WTC11 (cell line): ENCODE results near the gene GPR68. TPM values are rescaled to one million over a fixed set of nuclear protein-coding genes. Genes with fewer than 3 reads are reported as not detected.

Experiments used
- ATAC-seq: fragments of 200-7000 bp; cut with Tn5 transposase; 2 replicates; pipeline ENCODE4 v1.10.0; 2021; ENCODE audit warnings: mild to moderate bottlenecking, moderate library complexity
- CTCF ChIA-PET: fragments of 300-600 bp; sonication (Branson Sonifier 250); formaldehyde crosslinking; loops from one replicate; lab custom pipeline; 2021; ENCODE audit warnings: antibody characterized with exemption; lab: Charles Lee
- POLR2A ChIA-PET: fragments of 350-600 bp; sonication (Branson Sonifier 250); formaldehyde crosslinking; loops from one replicate; lab custom pipeline; 2021; ENCODE audit warnings: antibody characterized with exemption; lab: Charles Lee
- DNase-seq: peaks from one replicate; pipeline ENCODE4 v3.0.0; 2021; ENCODE audit warnings: low spot score
- H3K27ac Mint-ChIP-seq: 2 replicates; pipeline ENCODE4 v1.8.0; 2021; ENCODE audit warnings: mixed read lengths
- H3K27me3 Mint-ChIP-seq: 2 replicates; pipeline ENCODE4 v1.8.0; 2021; ENCODE audit warnings: low read depth, mild to moderate bottlenecking, moderate library complexity, mixed read lengths
- H3K36me3 Mint-ChIP-seq: 2 replicates; pipeline ENCODE4 v1.8.0; 2021; ENCODE audit warnings: mixed read lengths
- H3K4me1 Mint-ChIP-seq: 2 replicates; pipeline ENCODE4 v1.8.0; 2022; ENCODE audit warnings: mixed read lengths
- H3K4me3 Mint-ChIP-seq: 2 replicates; pipeline ENCODE4 v1.8.0; 2021; ENCODE audit warnings: mild to moderate bottlenecking, moderate library complexity, mixed read lengths
- H3K9me3 Mint-ChIP-seq: 2 replicates; pipeline ENCODE4 v1.8.0; 2021; ENCODE audit warnings: mixed read lengths
- ATF3 ChIP-seq: sonication (generic); formaldehyde crosslinking; conservative IDR thresholded peaks from 2 replicates; pipeline ENCODE4 v1.8.1; 2022; ENCODE audit warnings: mild to moderate bottlenecking, missing genetic modification reagents
- CBFB ChIP-seq: sonication (generic); formaldehyde crosslinking; IDR thresholded peaks from 2 replicates; pipeline ENCODE4 v1.8.1; 2022; ENCODE audit warnings: mild to moderate bottlenecking, low read depth, missing genetic modification reagents
- CDX4 ChIP-seq: fragments of 250-450 bp; sonication (Bioruptor Pico); IDR thresholded peaks from 2 replicates; pipeline ENCODE4 v1.9.0; 2021; ENCODE audit warnings: moderate library complexity, mild to moderate bottlenecking, inconsistent platforms, borderline replicate concordance
- CREB1 ChIP-seq: sonication (generic); formaldehyde crosslinking; IDR thresholded peaks from 2 replicates; pipeline ENCODE4 v1.8.0; 2023; ENCODE audit warnings: mild to moderate bottlenecking, missing genetic modification reagents
- EMX1 ChIP-seq: fragments of 250-450 bp; sonication (Bioruptor Pico); IDR thresholded peaks from 2 replicates; pipeline ENCODE4 v1.8.0; 2021; ENCODE audit warnings: mild to moderate bottlenecking
- FOXJ3 ChIP-seq: sonication (generic); formaldehyde crosslinking; IDR thresholded peaks from 2 replicates; pipeline ENCODE4 v1.9.0; 2021; ENCODE audit warnings: missing genetic modification reagents, mild to moderate bottlenecking, borderline replicate concordance
- GABPB1 ChIP-seq: sonication (generic); formaldehyde crosslinking; IDR thresholded peaks from 2 replicates; pipeline ENCODE4 v1.8.1; 2023; ENCODE audit warnings: mild to moderate bottlenecking, missing genetic modification reagents
- IRF1 ChIP-seq: sonication (generic); formaldehyde crosslinking; IDR thresholded peaks from 2 replicates; pipeline ENCODE4 v1.8.0; 2023; ENCODE audit warnings: missing genetic modification reagents
- JUN ChIP-seq: sonication (generic); formaldehyde crosslinking; IDR thresholded peaks from 2 replicates; pipeline ENCODE4 v1.8.0; 2023; ENCODE audit warnings: mild to moderate bottlenecking, missing genetic modification reagents
- MXD4 ChIP-seq: fragments of 250-450 bp; sonication (Bioruptor Pico); IDR thresholded peaks from 2 replicates; pipeline ENCODE4 v1.8.0; 2021; ENCODE audit warnings: mild to moderate bottlenecking, moderate library complexity, borderline replicate concordance
- MYBL2 ChIP-seq: sonication (generic); formaldehyde crosslinking; IDR thresholded peaks from 2 replicates; pipeline ENCODE4 v1.8.1; 2023; ENCODE audit warnings: mild to moderate bottlenecking, moderate library complexity, missing genetic modification reagents
- NR1H2 ChIP-seq: sonication (generic); formaldehyde crosslinking; IDR thresholded peaks from 2 replicates; pipeline ENCODE4 v1.9.0; 2021; ENCODE audit warnings: mild to moderate bottlenecking, moderate library complexity, missing genetic modification reagents
- OVOL2 ChIP-seq: fragments of 250-450 bp; sonication (Bioruptor Pico); IDR thresholded peaks from 2 replicates; pipeline ENCODE4 v1.9.0; 2021; ENCODE audit warnings: mild to moderate bottlenecking, borderline replicate concordance
- SMAD4 ChIP-seq: sonication (generic); formaldehyde crosslinking; IDR thresholded peaks from 2 replicates; pipeline ENCODE4 v1.8.0; 2022; ENCODE audit warnings: mild to moderate bottlenecking, missing genetic modification reagents
- TCF7 ChIP-seq: sonication (generic); formaldehyde crosslinking; IDR thresholded peaks from 2 replicates; pipeline ENCODE4 v1.8.0; 2022; ENCODE audit warnings: mild to moderate bottlenecking, low read depth, missing genetic modification reagents, moderate library complexity
- ZBTB43 ChIP-seq: sonication (generic); formaldehyde crosslinking; IDR thresholded peaks from 2 replicates; pipeline ENCODE4 v1.8.1; 2023; ENCODE audit warnings: mild to moderate bottlenecking, missing genetic modification reagents
- ZNF138 ChIP-seq: sonication (generic); formaldehyde crosslinking; conservative IDR thresholded peaks from 2 replicates; pipeline ENCODE4 v1.8.1; 2022; ENCODE audit warnings: mild to moderate bottlenecking, moderate library complexity, missing genetic modification reagents
- ZNF396 ChIP-seq: fragments of 250-450 bp; sonication (Bioruptor Pico); IDR thresholded peaks from 2 replicates; pipeline ENCODE4 v1.8.0; 2021; ENCODE audit warnings: mild to moderate bottlenecking, moderate library complexity, borderline replicate concordance
- ZNF423 ChIP-seq: fragments of 250-450 bp; sonication (Bioruptor Pico); IDR thresholded peaks from 2 replicates; pipeline ENCODE4 v2.1.2; 2022; ENCODE audit warnings: mild to moderate bottlenecking, moderate library complexity
- total RNA-seq: library from RNA; stranded (reverse); gene quantifications from 3 replicates; pipeline ENCODE4 v1.2.3, GENCODE V29; 2021
- TF ChIP-seq, protein P1 (sequence below): fragments of 250-450 bp; sonication (Bioruptor Pico); IDR thresholded peaks from 2 replicates; pipeline ENCODE4 v1.8.0; 2021; ENCODE audit warnings: mild to moderate bottlenecking
- TF ChIP-seq, protein P2 (sequence below): sonication (generic); formaldehyde crosslinking; IDR thresholded peaks from 2 replicates; pipeline ENCODE4 v1.8.1; 2022; ENCODE audit warnings: low read depth, missing genetic modification reagents, borderline replicate concordance
- TF ChIP-seq, protein P3 (sequence below): sonication (generic); formaldehyde crosslinking; IDR thresholded peaks from 2 replicates; pipeline ENCODE4 v1.8.1; 2023; ENCODE audit warnings: mild to moderate bottlenecking, moderate library complexity, missing genetic modification reagents
- TF ChIP-seq, protein P4 (sequence below): sonication (generic); formaldehyde crosslinking; IDR thresholded peaks from 2 replicates; pipeline ENCODE4 v1.8.1; 2022; ENCODE audit warnings: missing genetic modification reagents, borderline replicate concordance

Gene GPR68
- total RNA-seq, 1 experiment from 2014 or later: 0.28 TPM

GRCh38 chr14:91279354-91279753 lies 34.9 kb upstream of the GPR68 start:
- ATAC-seq (no peak), DNase-seq (no peak)
- no peaks in the 10 kb centered on the region for H3K9me3 Mint-ChIP-seq
- no peak overlapping the region for H3K27ac Mint-ChIP-seq
- no peak for TF ChIP-seq ZBTB43 (CRISPR knock-in tag)
- no peak for TF ChIP-seq ATF3 (CRISPR knock-in tag)
- TF ChIP-seq, protein P1, sequence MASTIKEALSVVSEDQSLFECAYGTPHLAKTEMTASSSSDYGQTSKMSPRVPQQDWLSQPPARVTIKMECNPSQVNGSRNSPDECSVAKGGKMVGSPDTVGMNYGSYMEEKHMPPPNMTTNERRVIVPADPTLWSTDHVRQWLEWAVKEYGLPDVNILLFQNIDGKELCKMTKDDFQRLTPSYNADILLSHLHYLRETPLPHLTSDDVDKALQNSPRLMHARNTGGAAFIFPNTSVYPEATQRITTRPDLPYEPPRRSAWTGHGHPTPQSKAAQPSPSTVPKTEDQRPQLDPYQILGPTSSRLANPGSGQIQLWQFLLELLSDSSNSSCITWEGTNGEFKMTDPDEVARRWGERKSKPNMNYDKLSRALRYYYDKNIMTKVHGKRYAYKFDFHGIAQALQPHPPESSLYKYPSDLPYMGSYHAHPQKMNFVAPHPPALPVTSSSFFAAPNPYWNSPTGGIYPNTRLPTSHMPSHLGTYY (CRISPR knock-in tag): no peak
- TF ChIP-seq FOXJ3 (CRISPR knock-in tag): no peak
- no peak for TF ChIP-seq ZNF396 (CRISPR knock-in tag)
- no peak for TF ChIP-seq NR1H2 (CRISPR knock-in tag)
- TF ChIP-seq, protein P2, sequence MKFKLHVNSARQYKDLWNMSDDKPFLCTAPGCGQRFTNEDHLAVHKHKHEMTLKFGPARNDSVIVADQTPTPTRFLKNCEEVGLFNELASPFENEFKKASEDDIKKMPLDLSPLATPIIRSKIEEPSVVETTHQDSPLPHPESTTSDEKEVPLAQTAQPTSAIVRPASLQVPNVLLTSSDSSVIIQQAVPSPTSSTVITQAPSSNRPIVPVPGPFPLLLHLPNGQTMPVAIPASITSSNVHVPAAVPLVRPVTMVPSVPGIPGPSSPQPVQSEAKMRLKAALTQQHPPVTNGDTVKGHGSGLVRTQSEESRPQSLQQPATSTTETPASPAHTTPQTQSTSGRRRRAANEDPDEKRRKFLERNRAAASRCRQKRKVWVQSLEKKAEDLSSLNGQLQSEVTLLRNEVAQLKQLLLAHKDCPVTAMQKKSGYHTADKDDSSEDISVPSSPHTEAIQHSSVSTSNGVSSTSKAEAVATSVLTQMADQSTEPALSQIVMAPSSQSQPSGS: no peak
- TF ChIP-seq, protein P3, sequence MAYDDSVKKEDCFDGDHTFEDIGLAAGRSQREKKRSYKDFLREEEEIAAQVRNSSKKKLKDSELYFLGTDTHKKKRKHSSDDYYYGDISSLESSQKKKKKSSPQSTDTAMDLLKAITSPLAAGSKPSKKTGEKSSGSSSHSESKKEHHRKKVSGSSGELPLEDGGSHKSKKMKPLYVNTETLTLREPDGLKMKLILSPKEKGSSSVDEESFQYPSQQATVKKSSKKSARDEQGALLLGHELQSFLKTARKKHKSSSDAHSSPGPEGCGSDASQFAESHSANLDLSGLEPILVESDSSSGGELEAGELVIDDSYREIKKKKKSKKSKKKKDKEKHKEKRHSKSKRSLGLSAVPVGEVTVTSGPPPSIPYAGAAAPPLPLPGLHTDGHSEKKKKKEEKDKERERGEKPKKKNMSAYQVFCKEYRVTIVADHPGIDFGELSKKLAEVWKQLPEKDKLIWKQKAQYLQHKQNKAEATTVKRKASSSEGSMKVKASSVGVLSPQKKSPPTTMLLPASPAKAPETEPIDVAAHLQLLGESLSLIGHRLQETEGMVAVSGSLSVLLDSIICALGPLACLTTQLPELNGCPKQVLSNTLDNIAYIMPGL (CRISPR knock-in tag): no peak
- no peak for TF ChIP-seq MXD4 (CRISPR knock-in tag)
- no peak for TF ChIP-seq CDX4 (CRISPR knock-in tag)
- no peak for TF ChIP-seq MYBL2 (CRISPR knock-in tag)
- no peak for TF ChIP-seq CREB1
- no peak for TF ChIP-seq GABPB1 (CRISPR knock-in tag)
- no peak for TF ChIP-seq EMX1 (CRISPR knock-in tag)
- TF ChIP-seq IRF1: no peak
- no peak for TF ChIP-seq CBFB
- H3K4me1 Mint-ChIP-seq: no peaks in the 10 kb centered on the region
- ChIA-PET POLR2A (no interaction called here), CTCF (interaction anchor here (1.9 kb wide), 1 partner anchor 106 kb away, joined by 7 read pairs; no protein-coding TSS in a partner anchor)
- no peaks in the 10 kb centered on the region for H3K27me3 Mint-ChIP-seq
- peaks cover 52% of the 10 kb centered on the region for H3K36me3 Mint-ChIP-seq
- H3K4me3 Mint-ChIP-seq: no peak overlapping the region

GRCh38 chr14:91278383-91278715 lies 33.8 kb upstream of the GPR68 start:
- no peaks in the 10 kb centered on the region for H3K9me3 Mint-ChIP-seq
- no peaks in the 10 kb centered on the region for H3K4me1 Mint-ChIP-seq
- no peak overlapping the region for H3K27ac Mint-ChIP-seq
- ATAC-seq (no peak), DNase-seq (no peak)
- H3K27me3 Mint-ChIP-seq: no peaks in the 10 kb centered on the region
- ChIA-PET CTCF (interaction anchor here (1.0 to 3.1 kb wide), 5 partner anchors 8 to 105 kb away, joined by 4 to 19 read pairs (median 7); no protein-coding TSS in a partner anchor), POLR2A (no interaction called here)
- H3K4me3 Mint-ChIP-seq: no peak overlapping the region
- peaks cover 43% of the 10 kb centered on the region for H3K36me3 Mint-ChIP-seq
- TF ChIP-seq MXD4 (CRISPR knock-in tag): no peak
- TF ChIP-seq ZNF423: no peak
- no peak for TF ChIP-seq ZNF138
- TF ChIP-seq, protein P4, sequence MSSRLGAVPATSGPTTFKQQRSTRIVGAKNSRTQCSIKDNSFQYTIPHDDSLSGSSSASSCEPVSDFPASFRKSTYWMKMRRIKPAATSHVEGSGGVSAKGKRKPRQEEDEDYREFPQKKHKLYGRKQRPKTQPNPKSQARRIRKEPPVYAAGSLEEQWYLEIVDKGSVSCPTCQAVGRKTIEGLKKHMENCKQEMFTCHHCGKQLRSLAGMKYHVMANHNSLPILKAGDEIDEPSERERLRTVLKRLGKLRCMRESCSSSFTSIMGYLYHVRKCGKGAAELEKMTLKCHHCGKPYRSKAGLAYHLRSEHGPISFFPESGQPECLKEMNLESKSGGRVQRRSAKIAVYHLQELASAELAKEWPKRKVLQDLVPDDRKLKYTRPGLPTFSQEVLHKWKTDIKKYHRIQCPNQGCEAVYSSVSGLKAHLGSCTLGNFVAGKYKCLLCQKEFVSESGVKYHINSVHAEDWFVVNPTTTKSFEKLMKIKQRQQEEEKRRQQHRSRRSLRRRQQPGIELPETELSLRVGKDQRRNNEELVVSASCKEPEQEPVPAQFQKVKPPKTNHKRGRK: no peak
- no peak for TF ChIP-seq JUN (CRISPR knock-in tag)
- TF ChIP-seq TCF7 (CRISPR knock-in tag): no peak
- TF ChIP-seq OVOL2: no peak
- TF ChIP-seq SMAD4 (CRISPR knock-in tag): no peak
